HUDEP-2 (cell line): ENCODE measurements around the gene NPTX2.

Source experiments
- DNase-seq, 76 experiments: peaks; one replicate each; lab custom pipeline; 2025; ENCODE audit not compliant: unreplicated experiment in 76 of 76; lab: John Stamatoyannopoulos, UW

The NPTX2 gene

DNA sequence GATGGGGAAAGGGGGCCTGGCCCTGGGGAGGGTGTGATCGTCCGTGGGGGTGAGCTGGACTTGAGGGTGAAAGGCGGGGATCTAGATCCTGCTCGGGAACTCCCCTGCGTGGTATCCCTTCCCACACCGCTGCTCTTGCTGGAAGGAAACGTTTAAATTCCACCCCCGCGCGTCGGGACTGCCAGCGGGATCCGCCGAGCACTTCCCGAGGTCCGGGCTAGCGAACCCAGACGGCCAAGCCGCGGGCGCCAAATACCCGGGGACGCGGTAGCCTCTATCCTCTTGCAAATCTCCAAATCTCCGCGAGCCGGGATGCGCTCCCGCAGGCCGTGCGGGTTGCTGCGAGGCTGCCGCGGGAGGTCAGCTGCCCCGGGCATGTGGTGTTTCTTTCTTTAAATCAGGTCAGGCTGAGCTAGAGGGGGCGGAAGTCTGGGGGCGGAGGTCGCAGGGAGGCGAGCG is 904 bp downstream of the NPTX2 start:
- DNase-seq = no peak

DNA sequence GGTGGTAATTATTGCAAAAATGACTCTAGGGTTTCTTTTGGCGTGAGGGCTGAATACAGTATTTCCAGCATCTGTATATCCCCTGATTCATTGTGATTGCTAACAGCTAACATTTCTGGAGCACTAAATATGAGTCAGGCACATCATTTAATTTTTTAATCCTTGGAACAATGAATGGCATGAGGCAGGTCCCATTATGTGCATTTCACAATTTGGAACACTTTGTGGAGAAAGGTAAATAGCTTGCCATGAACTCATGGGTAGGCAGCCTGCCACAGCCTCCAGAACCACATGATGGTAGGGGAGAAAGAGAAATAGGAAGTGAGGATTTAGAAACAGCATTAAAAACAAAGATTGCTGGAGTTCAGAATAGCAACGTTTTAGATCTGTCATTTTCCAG is 1.7 kb downstream of the NPTX2 start:
- DNase-seq = no peak

DNA sequence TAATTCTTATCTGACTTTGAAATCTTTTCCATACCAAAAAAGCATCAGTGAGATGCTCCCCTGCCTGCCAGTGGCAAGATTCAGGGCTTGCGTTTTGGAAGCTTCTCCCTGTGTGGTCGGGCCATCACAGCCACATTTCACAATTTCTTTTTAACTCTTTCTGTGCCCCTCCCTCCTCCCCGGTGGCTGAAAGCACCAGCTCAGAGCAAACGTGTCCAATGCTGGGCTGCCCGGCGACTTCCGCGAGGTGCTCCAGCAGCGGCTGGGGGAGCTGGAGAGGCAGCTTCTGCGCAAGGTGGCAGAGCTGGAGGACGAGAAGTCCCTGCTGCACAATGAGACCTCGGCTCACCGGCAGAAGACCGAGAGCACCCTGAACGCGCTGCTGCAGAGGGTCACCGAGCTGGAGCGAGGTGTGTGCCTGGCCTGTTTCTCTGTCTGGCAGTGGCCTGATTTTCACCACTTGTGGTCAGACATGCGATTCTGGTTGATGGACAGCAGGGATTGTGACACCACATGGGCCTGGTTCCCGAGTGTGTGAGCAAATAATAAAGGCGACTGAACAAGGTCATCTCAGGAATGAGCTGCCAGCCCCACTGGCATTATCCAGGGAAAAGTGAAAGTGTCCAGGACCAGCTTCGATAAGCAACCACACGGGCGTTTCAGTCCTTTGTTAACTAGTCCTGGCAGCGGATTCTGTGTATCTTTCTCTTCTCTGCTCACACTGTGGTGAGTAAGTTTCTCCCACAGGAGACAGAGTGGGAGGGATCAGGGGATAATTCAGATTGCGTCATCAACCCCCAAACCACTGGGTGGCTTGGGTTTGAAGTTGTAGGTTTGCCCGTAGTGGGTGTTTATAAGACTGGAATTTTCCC is 2.6 kb downstream of the NPTX2 start:
- no peak for DNase-seq

DNA sequence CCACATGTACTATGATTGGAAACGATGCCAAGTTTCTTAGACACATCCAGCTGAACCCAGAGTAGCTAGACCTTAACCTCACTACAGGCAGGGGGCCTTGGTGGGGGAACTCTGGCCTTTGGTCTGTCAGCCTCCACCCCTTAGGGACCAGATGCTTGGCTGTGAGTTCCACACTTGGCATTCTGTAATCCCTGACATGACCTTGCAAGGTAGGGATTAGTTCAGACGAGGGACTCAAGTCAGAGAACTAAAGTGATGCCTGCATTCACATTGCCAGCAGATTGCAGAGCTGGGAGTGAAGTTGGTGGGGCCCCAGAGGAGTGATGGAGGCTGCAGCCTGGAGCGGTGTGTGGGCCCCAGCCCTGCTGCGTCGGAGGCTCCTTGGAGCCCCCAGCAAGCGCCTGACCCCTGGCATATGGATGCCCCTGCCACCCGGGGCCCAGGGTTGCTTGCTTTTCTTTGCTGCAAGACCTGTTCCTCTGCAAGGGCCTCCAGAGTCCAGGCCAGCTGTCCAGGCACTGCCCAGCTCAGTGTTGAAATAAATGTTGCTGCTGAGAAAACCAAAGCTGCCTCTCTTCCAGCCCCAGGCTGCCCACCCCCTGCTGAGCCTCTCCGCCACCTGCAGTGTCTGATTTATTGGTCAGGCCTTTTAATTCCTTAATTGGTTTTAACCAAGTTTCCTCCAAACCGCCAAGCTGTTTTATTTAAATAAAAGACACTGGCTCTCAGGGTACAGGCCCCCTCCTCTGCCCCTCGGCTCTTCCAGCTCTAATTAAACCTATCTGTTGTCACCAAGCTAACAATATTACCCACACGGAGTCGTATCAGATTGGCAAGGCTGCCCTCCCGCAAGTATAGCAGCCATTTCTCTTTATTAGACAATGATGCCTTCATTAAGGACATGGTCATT is 4.7 kb downstream of the NPTX2 start:
- no peak for DNase-seq

DNA sequence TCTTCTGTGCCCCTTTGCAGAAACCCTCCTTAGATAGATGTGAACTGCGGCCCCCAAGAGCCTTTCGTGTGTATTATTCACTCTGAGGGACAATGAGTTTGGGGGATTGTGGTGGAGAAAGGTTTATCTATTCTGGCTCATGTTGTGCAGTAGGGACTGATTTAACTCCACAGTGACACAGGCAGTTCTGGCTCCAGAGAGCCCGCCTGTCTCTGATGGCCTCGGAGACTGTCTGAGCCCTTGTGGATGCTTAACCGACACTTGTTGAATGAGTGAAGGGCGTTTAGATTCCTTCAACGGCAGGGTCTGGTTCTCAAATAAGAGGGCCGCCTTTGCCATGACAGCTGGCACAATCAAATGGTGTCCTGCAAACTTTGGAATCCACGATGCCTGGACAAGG is 5.8 kb downstream of the NPTX2 start:
- DNase-seq = no peak

DNA sequence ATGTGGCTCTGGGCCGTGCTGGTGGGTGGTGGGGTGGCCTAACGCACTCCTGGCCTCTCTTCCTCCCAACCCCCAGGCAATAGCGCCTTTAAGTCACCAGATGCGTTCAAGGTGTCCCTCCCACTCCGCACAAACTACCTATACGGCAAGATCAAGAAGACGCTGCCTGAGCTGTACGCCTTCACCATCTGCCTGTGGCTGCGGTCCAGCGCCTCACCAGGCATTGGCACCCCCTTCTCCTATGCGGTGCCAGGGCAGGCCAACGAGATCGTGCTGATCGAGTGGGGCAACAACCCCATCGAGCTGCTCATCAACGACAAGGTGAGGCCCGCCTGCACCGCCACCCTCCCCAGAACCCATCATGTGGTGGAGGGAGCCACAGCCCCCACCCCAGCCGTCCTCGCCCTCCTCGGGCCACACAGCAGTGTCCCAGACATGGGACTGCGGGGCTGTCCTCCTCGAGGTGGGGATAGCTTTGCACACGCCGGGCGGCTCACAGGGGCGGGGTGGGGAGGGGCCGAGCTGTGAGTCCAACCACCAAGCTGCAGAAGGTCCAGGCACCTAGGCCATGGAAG is 7.8 kb downstream of the NPTX2 start:
- DNase-seq = no peak

DNA sequence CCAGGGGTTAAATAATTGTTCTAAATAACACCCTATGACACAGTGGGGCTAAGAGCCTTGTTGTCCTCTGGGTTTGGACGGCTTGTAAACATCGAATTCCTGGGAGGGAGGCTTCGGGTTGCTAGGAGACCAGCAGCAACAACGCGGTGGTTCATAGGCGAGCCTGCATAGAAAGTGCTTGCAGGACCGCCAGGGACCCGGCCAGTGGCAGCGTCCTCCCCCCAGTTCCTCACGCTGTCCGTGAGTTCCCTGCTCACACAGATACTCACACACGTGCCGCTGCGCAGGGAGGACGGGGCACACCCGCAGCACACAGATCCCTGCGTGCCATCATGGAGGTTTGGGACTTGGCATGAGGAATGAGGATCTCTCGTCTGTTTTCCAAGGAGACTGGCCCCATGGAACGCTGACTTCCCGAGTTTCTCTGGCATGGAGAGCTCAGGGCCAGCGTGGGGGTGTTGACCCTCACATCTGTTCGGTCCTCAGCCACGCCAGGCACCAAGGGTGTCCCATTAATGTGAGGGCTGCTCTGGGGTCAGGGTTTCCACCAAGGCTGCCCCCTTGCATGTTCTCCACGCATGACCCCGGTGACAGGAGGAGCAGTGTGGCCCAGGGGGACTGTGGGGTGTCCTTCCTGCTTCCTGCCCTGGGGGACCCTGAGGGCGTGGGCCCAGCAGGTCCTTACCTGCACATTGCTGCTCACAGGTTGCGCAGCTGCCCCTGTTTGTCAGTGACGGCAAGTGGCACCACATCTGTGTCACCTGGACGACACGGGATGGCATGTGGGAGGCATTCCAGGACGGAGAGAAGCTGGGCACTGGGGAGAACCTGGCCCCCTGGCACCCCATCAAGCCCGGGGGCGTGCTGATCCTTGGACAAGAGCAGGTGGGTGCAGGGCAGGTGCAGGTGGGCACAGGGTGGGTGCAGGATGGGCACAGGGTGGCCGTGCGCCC is 9.7 kb downstream of the NPTX2 start:
- no peak for DNase-seq

DNA sequence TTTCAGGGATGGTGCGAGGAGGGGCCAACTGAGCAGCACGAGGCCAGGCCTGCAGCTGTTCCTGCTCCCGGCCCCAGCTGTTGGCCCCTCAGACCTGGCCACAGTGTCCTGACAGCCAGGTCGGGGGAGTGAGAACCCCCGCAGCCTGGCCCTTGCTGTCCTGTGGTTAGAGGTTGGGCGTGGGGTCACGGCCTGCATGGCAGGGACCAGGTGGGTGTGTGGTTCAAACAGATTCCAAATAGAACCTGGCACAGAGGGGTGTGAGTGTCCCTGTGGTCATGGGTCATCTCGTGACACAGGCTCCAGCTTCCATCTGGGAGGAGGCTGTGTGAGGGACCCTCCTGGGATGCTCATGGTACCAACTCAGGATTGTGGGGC is 10.3 kb downstream of the NPTX2 start:
- no peak for DNase-seq

DNA sequence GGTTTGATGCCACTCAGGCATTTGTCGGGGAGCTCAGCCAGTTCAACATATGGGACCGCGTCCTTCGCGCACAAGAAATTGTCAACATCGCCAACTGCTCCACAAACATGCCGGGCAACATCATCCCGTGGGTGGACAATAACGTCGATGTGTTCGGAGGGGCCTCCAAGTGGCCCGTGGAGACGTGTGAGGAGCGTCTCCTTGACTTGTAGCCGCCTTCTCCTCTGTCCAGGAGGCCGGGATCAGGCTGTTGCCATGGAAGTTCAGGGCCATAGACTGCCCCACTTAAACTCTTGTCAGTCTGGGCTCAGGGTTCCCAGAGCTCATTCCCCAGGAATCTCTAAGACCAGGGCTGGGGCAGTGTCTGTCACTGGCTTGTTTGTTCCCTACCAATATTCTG is 11.3 kb downstream of the NPTX2 start:
- DNase-seq = no peak

DNA sequence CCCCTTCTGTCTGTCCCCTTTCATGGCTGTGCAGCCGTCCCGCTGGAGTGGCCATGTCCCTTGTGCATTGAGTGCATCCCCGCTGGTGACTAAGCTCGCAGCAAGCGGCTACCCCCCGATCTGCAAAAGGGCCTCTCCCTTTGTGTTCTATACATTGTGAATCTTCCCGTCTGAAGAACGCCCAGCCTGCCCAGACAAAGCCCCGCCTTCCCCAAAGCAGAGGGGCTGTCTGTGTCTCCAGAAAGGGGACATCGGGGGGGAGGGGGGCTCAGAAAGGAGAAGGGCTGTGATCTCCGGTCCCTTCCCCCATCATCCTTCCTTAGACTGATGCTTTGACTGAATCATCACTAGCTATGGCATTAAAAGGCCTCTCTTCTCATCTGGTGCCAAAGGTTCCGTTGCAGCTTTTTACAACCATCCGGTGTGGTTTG is 11.9 kb downstream of the NPTX2 start:
- no peak for DNase-seq

DNA sequence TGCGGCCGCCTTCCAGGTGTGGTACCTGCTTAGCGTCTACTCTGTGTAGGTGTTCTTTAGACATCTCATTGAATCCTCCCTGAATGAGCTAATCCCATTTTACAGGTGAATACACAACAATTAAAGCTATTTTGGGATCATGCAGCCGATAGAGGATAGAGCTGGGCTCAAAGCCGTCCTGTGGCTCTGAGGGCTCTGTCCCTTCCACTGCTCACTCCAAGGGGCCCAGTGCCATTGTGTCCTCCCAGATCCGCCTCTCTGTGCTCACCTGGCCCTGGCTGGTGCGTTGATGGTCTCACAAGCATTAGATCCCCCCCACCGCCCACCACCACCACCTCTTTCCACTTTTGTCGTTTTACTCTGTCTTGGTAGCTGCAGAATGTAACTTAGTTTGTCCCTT is 13.1 kb downstream of the NPTX2 start:
- DNase-seq = no peak

DNA sequence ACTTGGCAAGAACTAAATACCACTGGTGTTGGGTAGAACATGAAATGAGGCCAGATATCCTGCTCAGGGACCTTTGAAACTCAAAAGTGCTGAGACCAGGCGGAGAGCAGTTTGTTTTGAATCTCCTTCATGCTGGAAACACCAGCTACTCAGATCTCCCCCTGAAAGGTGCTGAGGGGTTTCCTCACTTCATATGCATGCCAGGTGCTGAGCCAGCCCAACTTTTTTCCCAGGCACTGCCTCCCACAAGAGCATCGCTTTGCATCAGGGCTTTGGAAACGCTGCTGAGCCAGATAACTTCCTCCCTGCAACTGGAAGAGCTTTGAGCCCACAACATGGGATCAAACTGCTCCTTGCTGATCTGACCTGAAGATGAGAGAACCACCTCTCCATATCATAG is 13.7 kb downstream of the NPTX2 start:
- DNase-seq = no peak

DNA sequence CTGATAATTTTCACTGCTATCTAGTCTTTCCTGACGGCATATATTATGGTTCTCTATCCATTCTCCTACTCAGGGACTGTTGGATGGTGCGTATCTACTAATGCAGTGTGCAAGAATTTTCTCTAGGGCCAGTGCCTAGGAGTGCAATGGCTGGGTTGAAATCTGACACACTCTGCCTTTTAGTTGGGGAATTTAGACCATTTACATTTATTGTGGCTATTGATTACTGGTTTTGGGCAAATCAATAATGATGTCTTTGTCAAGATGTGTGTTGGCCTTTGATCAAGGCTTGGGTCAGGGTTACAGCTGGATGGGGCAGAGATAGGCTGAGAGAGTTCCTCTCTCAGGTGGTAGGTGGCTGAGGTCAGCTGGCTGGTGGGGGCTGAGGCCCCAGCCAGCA is 21.8 kb downstream of the NPTX2 start:
- DNase-seq = no peak

DNA sequence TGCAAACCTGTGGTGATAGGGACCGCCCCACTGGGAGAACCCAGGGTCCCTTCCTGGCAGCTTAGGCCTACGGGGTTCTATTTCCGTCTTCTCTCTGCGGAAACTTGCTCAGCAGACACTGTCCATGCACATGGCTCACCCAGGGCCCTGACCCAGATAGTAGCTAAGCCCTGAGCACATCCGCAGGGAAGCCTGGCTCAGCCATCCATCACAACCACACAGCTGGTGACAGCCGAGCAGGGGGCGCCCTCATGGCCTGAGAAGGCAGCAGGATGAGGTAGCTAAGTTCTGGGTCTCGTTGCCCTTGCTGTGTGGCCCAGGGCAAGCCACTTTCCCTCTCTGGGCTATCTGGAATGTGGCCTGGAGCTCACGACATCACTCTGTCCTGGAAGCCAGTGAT is 23.3 kb downstream of the NPTX2 start:
- no peak for DNase-seq

DNA sequence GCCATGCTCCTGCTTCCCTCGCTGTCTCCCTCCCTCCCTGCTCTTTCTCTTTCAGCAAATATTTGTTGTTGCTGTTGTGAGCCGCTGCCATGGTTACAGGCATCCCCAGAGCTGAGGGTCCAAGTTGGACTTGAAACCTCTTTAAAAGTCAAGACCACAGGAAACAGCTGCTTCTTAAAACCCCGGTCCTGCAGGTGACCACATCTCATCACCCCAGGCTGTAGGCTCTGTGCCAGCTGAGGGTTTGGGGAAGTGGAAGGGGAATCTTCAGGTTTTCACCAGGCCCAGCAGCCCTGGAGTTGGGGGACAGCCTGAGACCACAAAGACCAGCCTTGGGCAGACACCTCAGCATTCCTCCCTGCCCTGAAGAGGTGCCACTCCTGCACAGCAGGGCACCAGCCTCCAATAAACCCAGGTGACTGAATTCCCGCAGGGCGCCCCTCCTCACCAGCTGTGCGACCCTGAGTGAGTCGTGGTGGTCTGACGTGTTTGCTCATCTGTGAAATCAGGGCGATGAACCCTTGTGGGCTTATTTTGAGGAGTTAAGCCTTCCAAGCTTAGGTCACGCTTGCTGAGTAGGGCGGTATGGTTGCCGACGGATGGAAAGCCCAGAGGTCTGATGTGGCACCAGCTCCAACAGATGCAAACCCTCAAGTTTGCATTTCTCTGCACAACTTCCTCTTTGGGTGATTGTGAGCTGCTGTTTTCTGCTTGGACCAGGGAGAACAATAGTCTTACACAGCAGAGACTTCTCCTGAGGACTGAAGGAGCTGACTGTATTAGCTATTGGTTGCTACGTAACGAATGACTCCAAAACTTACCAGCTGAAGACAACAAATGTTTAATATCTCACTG is 24.8 kb downstream of the NPTX2 start:
- no peak for DNase-seq

DNA sequence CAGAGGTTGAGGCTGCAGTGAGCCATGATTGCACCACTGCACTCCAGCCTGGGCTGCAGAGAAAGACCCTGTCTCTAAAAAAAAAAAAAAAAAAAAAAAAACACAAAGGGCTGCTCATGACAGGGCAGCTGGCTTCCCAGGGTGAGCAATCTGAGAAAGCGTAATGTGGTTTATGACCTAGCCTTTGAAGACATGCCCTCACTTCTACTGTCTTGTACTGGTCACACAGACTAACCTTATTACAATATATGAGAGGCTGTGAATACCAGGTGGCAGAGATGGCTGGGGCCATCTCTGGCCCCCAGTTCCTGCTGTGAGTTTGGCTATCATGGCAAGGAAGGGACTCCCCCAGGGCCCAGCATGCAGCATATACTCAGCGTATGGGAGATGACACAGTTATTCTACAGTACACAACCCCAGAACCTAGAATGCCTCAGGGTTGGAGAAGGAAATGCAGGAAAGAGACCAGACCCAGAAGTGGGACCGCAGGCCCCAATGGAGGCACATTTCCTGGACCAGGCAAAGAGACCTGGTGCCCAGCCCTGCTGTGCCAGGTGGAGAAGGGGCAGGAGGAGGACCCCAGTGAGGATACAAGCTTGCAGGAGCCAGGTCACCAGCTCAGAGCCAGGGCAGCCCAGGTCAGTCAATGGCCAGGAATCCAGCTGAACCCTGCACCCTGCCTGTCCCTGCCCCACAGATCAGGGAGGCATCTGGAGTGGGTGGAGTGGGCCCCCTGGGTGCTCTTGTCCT is 26.3 kb downstream of the NPTX2 start:
- DNase-seq = no peak

DNA sequence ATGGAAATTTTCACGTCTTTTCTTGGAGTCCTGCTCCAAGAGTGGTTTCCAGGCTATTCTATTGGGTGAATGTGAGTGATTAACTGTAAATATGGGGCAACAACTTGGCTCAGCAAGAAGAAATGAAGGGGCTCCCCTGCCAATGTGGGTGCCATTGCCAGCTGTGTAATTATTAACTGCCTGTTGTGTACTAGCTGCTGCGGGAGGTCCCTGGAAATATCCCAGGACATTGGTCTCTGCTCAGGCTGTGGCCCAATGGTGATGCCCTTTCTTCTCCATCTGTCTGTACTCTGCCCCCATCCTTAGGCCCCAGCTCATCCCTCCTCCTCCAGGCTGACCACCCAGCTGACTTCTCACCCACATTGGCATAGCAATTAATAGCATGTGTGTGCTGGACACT is 29.4 kb downstream of the NPTX2 start:
- DNase-seq = no peak

DNA sequence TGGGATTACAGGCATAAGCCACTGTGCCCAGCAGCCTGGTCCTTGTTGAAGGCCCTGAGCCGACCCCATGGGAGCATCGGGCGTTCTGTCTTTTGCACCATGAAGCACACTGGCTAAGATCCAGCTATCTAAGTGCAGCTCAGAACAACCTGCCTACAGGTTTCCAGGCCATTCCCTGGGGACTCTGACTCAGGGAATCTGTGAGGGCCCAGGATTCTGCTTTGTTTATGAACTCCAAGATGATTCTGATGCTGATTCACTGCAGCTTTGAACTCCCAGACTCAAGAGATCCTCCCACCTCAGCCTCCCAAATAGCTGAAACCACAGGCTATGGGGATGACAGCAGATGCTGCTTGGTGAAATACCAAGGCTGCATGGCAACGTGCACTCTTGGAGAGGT is 30.2 kb downstream of the NPTX2 start:
- DNase-seq = no peak

DNA sequence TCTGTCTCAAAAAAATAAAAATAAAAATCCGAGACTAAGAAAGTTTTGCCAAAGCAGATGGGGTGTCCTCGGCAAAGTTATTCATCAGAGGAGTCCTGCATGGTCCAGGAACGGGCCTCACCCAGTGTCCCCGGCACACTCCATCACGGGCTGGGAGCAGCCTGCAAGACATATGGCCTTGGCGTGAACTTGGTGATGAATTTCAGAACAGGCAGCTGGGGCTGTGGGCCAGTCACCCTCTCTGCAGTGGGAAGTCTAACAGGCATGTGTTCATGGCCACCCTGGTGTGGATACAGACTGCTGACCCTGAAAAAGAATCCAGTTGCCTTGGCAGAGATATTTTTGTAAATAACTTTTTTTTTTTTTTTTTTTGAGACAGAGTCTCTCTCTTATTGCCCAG is 34.7 kb downstream of the NPTX2 start:
- no peak for DNase-seq
